ENCODE measurements around the gene SORCS3.

SORCS3 gene

DNA sequence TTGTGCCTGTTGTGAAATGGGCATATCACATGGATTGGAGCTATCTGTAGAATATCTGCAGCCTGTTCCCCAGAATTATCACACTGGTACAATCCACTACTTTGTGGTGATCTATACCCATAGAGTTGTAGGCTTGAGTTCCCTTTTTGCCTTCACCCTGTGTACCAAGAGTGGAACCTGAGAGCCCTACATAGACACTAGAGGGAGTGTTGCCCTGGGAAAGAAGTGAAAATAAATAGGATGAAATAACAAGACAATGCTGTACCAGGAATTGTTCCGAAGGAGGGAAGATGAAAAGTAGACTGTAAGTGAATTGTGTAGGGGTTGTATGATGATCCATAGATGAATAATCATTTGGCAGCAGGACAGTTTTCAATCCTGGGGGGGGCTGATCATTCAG lies 9.0 kb downstream of the SORCS3 start:
- no peaks in the 10 kb centered on the region for H3F3A ChIP-seq (ENCODE audit: low read depth)
- no peaks in the 10 kb centered on the region for H3K9me3 ChIP-seq (ENCODE audit: insufficient read depth, low read depth, low read length)
- H3K9me2 ChIP-seq (replicated peaks; ENCODE audit: low read depth, low read length): no peaks in the 10 kb centered on the region
- H3K27me3 ChIP-seq (ENCODE audit: insufficient read depth, low read length, poor library complexity, severe bottlenecking): no peaks in the 10 kb centered on the region
- no peak overlapping the region for H3K4me2 ChIP-seq (ENCODE audit: low read depth, low read length, poor library complexity, severe bottlenecking)
- H3K4me3 ChIP-seq (ENCODE audit: low read length, poor library complexity, severe bottlenecking): no peak overlapping the region
- H4K20me1 ChIP-seq (ENCODE audit: insufficient read depth, low read length, poor library complexity, severe bottlenecking): no peaks in the 10 kb centered on the region
- H3K79me2 ChIP-seq (ENCODE audit: insufficient read depth, low read length): no peaks in the 10 kb centered on the region
- no peaks in the 10 kb centered on the region for H3K4me1 ChIP-seq (ENCODE audit: insufficient read depth, low read length, poor library complexity, severe bottlenecking)
- no peak overlapping the region for H2AFZ ChIP-seq (ENCODE audit: low read length)
- H3K36me3 ChIP-seq (ENCODE audit: insufficient read depth, low read length): no peaks in the 10 kb centered on the region
- no peak for TF ChIP-seq EZH2phosphoT487 (IDR thresholded peaks at IDR 0.05; ENCODE audit: borderline replicate concordance)
- TF ChIP-seq, protein P1, sequence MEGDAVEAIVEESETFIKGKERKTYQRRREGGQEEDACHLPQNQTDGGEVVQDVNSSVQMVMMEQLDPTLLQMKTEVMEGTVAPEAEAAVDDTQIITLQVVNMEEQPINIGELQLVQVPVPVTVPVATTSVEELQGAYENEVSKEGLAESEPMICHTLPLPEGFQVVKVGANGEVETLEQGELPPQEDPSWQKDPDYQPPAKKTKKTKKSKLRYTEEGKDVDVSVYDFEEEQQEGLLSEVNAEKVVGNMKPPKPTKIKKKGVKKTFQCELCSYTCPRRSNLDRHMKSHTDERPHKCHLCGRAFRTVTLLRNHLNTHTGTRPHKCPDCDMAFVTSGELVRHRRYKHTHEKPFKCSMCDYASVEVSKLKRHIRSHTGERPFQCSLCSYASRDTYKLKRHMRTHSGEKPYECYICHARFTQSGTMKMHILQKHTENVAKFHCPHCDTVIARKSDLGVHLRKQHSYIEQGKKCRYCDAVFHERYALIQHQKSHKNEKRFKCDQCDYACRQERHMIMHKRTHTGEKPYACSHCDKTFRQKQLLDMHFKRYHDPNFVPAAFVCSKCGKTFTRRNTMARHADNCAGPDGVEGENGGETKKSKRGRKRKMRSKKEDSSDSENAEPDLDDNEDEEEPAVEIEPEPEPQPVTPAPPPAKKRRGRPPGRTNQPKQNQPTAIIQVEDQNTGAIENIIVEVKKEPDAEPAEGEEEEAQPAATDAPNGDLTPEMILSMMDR (conservative IDR thresholded peaks at IDR 0.05; ENCODE audit: low read length): no peak
- H3K9ac ChIP-seq (ENCODE audit: low read depth, low read length, poor library complexity, severe bottlenecking): no peak overlapping the region

DNA sequence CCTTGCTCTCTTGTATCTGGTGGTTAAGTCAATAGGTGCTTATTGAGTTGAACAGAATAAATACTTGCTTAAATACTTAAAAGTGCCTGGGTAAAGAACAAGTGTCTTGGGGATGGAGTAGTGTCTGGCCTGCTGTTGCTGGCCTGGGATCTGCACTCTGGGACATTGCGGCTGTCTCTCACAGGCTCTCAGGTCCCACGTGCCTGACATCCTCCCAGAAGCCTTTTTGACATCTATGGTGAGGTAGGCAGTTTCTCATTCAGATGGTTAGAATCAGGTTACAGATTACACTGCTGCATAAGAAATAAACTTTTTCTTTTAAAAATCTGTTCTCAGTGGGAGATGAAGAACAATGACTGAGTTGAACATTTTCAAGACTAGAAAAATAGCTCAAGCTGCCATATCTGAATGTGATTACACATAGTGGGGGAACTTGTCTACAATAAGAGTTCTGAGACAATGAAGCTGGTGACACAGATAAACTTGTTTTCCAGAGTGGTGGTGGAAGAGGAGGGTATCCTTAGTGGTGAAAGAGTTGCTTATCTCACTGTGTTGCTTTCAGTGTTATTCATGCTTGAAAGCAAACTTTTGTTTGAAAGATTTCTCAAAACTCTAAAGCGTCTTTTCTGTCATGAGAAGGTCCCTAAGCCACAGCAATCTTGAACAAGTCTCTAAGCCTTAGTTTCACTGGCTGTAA lies 9.7 kb downstream of the SORCS3 start:
- Histone ChIP-seq H3K9me3 (ENCODE audit: insufficient read depth, low read depth, low read length) (no peaks in the 10 kb centered on the region), H3K36me3 (ENCODE audit: insufficient read depth, low read length) (no peaks in the 10 kb centered on the region), H2AFZ (ENCODE audit: low read length) (no peak overlapping the region), H3K79me2 (ENCODE audit: insufficient read depth, low read length) (no peaks in the 10 kb centered on the region), H3K4me3 (ENCODE audit: low read length, poor library complexity, severe bottlenecking) (no peak overlapping the region), H3K4me1 (ENCODE audit: insufficient read depth, low read length, poor library complexity, severe bottlenecking) (no peaks in the 10 kb centered on the region), H3F3A (ENCODE audit: low read depth) (no peaks in the 10 kb centered on the region), H3K4me2 (ENCODE audit: low read depth, low read length, poor library complexity, severe bottlenecking) (no peak overlapping the region), H3K9ac (ENCODE audit: low read depth, low read length, poor library complexity, severe bottlenecking) (no peak overlapping the region), H3K27me3 (ENCODE audit: insufficient read depth, low read length, poor library complexity, severe bottlenecking) (no peaks in the 10 kb centered on the region), H3K9me2 (replicated peaks; ENCODE audit: low read depth, low read length) (no peaks in the 10 kb centered on the region), H4K20me1 (ENCODE audit: insufficient read depth, low read length, poor library complexity, severe bottlenecking) (no peaks in the 10 kb centered on the region)
- TF ChIP-seq, protein P1 (conservative IDR thresholded peaks at IDR 0.05; ENCODE audit: low read length): no peak
- no peak for TF ChIP-seq EZH2phosphoT487 (IDR thresholded peaks at IDR 0.05; ENCODE audit: borderline replicate concordance)

DNA sequence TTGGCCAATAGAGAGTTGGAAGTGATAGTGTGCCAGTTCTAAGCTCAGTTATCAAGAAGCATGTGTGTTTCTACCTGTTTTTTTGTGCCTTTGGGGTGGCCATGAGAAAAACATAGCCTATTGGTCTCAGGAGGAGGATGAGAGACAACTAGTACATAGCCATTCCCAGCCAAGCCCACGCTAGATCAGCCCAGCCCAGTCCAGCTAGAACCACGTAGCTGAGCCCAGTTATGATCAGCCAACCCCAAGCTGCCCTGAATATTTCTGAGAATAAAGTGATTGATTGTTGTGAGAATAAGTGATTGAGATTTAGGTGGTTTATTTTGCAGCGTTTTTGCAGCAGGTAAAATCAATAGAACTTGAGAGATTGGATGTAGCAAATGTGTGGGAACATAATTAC lies 15.9 kb downstream of the SORCS3 start:
- Histone ChIP-seq H3K9me2 (replicated peaks; ENCODE audit: low read depth, low read length) (no peaks in the 10 kb centered on the region), H3K4me3 (ENCODE audit: low read length, poor library complexity, severe bottlenecking) (no peak overlapping the region), H3F3A (ENCODE audit: low read depth) (no peaks in the 10 kb centered on the region), H3K79me2 (ENCODE audit: insufficient read depth, low read length) (no peaks in the 10 kb centered on the region), H3K9ac (ENCODE audit: low read depth, low read length, poor library complexity, severe bottlenecking) (no peak overlapping the region), H3K4me2 (ENCODE audit: low read depth, low read length, poor library complexity, severe bottlenecking) (no peak overlapping the region), H3K9me3 (ENCODE audit: insufficient read depth, low read depth, low read length) (no peaks in the 10 kb centered on the region), H4K20me1 (ENCODE audit: insufficient read depth, low read length, poor library complexity, severe bottlenecking) (no peaks in the 10 kb centered on the region), H2AFZ (ENCODE audit: low read length) (no peak overlapping the region), H3K27me3 (ENCODE audit: insufficient read depth, low read length, poor library complexity, severe bottlenecking) (no peaks in the 10 kb centered on the region), H3K36me3 (ENCODE audit: insufficient read depth, low read length) (no peaks in the 10 kb centered on the region), H3K4me1 (ENCODE audit: insufficient read depth, low read length, poor library complexity, severe bottlenecking) (no peaks in the 10 kb centered on the region)
- TF ChIP-seq, protein P1 (conservative IDR thresholded peaks at IDR 0.05; ENCODE audit: low read length): no peak
- no peak for TF ChIP-seq EZH2phosphoT487 (IDR thresholded peaks at IDR 0.05; ENCODE audit: borderline replicate concordance)

All from Loucy (cell line).